SHP77 (cell line): ENCODE results near the gene CRBN.
A peak's percentile ranks its signal among the peaks of the same experiment; 100 is the strongest.

Experiments used
- DNase-seq, 2 experiments: peaks; one replicate each; lab custom pipeline; 2025; lab: John Stamatoyannopoulos, UW

Gene CRBN

DNA sequence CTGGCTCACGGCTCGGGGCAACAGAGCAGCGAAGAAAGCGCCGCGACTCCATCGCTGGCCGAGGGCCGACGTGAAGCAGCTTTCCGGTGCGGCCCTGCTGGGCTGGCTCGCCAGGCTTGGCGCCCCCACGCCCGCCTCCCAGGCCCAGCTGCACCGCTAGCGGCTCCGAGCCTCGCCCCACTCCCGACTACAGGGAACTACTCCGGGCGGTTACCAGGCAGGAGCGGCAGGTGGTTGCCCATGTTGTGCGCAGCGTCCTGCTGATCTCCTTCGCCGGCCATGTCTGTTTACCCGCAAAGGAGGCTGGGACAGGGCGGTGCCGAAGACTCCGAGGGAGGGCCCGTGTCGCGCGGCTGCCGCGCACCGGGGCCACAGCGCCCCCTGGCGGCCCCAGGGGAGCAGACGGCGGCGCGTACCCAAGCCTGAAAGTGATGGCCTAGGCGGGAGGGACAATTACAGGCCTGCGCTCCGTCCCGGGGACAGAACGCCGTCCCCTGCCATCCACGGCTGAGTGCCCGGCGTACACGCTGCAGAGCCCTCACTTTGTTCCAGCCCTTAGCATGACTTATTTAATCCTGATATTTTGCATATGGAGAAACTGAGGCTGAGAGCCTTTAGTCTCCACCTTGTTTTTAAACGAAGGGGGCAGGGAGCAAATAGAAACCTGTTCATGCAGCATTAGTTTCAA, at the start of gene CRBN:
Gene CRBN, minus strand, starts transcription at position 285 of the 688 bp plus-strand sequence. Its CDS starts 4 bp downstream, at position 281.
- DNase-seq, result peak; percentile 75 to 77

DNA sequence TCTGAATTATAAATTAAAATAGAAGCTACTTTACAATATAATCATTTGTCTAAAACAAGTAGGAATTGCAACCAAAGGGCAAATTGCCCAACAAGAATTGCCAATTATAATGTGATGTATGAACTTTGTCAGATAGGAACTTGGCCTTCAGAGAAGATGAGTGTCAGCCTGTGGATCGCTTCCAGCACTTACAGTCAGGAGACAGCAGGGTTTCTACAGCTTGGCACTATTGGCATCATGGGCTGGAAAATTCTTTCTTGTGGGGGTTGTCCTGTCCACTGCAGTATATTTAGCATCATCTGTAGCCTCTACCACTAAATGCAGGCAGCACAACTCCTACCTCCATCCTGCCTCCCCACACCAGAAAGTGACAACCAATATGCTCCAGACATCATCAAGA, 48.1 kb upstream of the CRBN start:
- DNase-seq, result no peak

- DNase-seq, result no peak
These were observed 42.0 kb upstream of the CRBN start for GRCh38 chr3:3221528-3221927.

DNA sequence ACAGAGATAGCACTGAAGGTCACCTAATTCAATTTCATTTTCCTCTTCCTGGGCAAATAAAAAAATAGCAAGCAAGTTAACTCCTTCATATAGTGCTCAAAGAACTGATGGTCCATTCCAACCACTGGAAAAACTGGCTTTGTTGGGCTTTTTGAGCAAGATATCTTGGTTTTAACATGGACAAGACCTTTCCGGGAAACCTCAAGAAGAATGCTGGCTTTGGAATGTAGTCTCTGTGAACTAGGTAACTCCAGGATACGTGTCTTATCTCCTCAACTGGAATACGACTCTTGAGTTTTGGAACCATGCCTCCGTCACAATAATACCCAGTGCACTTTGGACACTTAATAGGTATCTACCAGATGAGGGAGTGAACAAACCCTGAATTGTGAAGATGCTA, 36.9 kb upstream of the CRBN start:
- no peak for DNase-seq

DNA sequence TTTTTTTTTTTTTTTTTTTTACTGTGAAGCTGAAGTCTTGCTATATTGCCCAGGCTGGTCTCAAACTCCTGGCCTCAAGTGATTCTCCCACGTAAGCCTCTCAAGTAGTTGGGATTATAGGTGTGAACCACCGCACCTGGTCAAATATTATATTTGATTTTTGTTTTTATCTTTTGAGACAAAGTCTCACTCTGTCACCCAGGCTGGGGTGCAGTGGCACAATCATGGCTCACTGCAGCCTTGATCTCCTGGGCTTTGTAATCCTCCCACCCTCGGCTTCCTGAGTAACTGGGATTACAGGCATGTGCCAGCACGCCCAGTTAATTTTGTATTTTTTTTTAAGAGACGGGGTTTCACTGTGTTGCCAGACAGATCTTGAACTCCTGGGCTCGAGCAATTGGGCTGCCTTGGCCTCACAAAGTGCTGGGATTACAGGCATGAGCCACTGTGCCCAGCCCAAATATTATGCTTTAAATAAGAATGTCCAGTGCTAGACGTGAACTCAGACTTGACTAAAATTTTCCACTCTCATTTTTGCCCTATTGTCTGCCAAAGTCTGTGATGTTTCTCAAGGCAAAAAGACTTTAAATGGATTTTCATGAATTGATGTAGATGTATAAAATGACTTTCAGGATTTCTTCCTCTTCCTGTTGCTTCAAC, 33.4 kb upstream of the CRBN start:
- DNase-seq, result no peak

- no peak for DNase-seq
These were observed 30.2 kb upstream of the CRBN start for GRCh38 chr3:3209714-3210113.

GRCh38 chr3:3209057-3209456, 29.6 kb upstream of the CRBN start:
- DNase-seq, result no peak

DNA sequence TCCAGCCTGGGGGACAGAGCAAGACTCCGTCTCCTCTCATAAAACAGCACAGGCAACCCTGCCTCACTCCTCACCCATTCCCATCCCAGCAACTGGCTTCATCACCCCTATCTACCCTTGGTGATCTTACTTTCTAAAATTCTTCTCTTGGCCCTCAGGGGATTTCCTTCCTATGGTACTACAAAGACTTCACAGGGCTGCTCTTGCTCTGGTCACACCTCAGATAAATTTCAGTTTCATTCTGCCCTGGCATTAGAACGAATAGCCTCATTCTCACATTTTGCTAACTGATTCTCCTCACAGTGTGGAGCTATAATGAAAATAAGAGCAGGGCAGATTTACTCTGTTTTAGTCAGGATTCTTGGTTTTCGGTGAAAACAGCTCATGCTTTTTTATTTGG, 22.1 kb upstream of the CRBN start:
- no peak for DNase-seq

- peak; percentile 53 for DNase-seq
These were observed 21.2 kb upstream of the CRBN start for GRCh38 chr3:3200632-3201212.

GRCh38 chr3:3199306-3199705, 19.8 kb upstream of the CRBN start:
- no peak for DNase-seq

- DNase-seq, result peak; percentile 4 to 11
These were observed 16.8 kb upstream of the CRBN start for GRCh38 chr3:3196148-3196861.

DNA sequence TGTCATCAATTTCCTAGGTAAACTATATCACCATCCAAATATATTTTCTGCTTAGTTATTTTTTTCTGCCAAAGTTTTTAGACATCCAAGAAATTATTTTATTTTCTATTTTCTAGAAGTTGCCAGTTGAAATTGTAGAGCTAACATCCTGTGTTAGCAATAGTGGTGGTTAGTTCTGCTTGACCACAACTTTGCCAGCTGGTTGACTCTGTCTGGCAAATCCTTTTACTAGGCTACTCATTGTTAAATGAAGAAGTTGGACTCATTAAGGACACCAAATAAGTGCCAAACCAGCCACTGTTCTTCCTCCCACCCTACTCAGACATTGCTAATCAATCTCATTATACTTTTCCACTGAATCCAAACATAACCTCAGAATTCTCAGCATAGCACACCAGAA, 15.4 kb upstream of the CRBN start:
- DNase-seq, result no peak

GRCh38 chr3:3192286-3192675, 12.8 kb upstream of the CRBN start:
- no peak for DNase-seq

- no peak for DNase-seq
These were observed 12.3 kb upstream of the CRBN start for GRCh38 chr3:3191675-3192285.

- DNase-seq, result no peak
These were observed 10.5 kb upstream of the CRBN start for GRCh38 chr3:3189961-3190360.

- DNase-seq, result no peak
These were observed 9.7 kb upstream of the CRBN start for GRCh38 chr3:3189102-3189727.

DNA sequence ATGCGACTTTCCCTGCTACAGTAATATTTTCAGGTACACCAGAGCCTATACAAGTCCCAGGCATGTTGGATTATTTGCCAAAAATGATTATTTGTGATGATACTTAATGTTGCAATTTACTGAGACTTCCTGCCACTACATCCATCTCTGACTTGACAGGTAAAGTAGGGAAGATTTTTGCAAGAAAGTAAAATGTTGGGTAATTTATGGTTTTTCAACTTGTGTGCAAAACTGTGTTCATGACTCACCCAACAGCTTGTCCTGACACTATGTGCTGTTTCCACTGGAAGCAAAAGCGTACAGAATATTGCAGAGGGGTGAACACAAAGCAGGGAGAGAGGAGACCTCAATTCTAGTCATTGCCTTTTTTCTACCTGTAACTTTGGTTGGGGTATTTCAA, 5.4 kb upstream of the CRBN start:
- DNase-seq, result no peak

DNA sequence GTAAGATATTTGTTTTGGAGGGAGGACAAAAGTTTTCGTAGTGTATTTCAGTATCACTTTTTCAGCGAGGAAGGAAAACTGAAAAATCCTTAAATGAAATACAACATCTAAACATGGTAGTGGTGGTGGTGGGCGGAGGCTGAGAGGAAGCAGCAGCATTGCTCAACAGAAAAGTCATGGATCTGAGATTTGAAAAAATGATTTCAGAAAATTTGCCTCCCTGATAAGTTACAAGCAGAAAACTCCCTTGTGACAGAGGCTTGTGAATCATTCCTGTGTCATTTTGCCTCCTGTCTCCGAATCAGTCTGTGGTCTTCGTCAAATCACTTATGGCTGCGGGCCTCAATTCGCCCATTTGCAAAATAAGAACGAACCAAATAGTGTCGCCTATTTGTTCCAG, 965 bp upstream of the CRBN start:
- no peak for DNase-seq

- no peak for DNase-seq
These were observed 778 bp downstream of the CRBN start for GRCh38 chr3:3178498-3179328.

DNA sequence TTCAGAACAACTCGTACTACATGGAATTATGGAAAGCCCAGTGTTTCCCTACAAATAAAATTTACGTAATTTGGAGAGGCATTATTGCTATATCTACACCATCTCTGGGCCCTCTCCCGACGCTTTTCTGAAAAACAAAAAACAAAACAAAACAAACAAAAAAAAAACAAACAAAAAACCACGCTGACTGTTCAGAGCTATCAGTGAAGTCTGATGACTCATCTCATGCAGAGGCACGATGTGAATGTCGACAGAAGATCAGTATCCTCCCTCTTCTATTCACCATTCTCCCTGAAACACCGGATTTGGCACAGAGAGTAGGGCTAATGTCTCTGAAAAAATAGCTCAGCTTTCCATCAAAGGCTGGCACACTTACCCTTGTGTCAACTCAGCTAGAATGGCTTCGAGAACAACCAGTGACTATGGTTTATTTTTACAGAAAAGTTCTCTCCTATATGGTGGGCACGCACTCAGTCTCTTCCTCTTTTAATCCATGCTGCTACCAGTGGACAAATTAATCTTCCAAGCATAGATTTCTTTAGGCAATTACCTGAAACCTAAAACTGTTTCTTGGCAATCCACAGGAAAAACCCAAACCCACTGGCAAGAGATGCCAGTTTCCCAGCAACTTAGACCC, 1.5 kb downstream of the CRBN start:
- DNase-seq, result no peak

GRCh38 chr3:3172627-3173026, 6.9 kb downstream of the CRBN start:
- DNase-seq, result no peak
